ENCODE data around the gene FHAD1.

Gene FHAD1

DNA sequence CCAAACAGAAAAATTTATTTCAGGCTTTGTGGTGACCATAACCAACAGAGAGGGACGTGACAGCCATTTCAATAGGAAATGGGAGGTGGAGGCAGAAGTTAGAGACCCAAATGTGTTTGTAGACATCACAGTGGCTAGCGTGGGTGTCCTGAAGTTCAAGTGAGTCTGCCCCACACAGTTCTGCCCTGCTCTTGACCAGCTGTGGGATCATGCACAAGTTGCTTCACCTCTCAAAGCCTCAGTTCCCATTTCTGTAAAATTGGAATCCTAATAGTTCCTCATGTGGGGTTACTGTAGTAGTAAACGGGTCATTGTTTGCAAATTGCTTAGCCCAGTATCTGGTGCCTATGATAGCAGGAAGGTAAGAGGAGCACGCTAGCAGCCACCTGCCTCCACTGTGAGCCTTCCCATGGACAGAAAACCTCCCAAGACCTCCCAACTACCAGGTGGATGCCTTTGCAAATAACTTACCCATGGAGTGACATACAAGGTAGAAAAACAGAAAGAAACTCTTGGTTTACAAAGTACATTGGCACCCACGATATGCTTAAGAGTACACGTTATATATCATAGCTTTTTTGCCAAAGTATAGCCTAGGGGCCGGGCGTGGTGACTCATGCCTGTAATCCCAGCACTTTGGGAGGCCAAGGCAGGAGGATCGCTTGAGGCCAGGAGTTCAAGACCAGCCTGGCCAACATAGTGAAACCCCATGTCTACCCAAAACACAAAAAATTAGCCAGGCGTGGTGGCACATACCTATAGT is 29.1 kb downstream of the FHAD1 start:
- TF ChIP-seq, protein P1, sequence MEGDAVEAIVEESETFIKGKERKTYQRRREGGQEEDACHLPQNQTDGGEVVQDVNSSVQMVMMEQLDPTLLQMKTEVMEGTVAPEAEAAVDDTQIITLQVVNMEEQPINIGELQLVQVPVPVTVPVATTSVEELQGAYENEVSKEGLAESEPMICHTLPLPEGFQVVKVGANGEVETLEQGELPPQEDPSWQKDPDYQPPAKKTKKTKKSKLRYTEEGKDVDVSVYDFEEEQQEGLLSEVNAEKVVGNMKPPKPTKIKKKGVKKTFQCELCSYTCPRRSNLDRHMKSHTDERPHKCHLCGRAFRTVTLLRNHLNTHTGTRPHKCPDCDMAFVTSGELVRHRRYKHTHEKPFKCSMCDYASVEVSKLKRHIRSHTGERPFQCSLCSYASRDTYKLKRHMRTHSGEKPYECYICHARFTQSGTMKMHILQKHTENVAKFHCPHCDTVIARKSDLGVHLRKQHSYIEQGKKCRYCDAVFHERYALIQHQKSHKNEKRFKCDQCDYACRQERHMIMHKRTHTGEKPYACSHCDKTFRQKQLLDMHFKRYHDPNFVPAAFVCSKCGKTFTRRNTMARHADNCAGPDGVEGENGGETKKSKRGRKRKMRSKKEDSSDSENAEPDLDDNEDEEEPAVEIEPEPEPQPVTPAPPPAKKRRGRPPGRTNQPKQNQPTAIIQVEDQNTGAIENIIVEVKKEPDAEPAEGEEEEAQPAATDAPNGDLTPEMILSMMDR (IDR thresholded peaks at IDR 0.05; ENCODE audit: insufficient read depth, low read depth, low read length, missing control alignments), result no peak
- H3K4me3 ChIP-seq (ENCODE audit: low read length), result no peak overlapping the region
- DNase-seq (ENCODE audit: low read depth), result no peak

DNA sequence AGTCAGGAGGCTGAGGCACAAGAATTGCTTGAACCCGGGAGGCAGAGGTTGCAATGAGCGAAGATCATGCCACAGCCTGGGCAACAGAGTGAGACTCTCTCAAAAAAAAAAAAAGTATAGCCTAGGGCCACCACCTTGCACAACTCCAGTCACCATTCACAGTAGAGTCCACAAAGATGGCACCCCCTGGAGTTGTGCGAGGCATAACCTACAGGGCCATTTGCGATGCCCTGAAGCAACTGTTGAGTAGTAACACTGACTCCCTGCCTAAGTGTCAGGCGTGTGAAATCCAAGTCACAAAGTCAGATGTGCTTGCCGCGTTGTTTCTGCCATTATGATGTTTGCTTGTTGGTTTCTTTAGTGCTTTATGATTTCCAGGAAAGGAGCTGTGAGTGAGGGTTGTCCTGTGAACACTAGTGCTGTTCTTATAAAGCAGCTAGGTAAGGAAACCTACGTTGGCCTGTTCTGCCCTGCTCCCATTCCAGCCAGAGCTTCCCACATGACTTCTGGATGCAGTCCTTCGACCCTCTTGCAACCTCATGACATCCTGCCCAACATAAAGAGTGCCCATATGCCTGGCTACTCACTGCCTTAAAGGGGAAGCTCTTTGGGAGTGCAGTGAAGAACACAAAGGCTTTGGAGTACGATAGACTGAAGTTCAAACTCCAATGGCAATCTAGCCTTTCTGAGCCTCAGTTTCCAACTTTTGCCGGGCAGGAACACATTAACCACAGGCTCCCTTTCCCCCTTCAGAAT is 29.8 kb downstream of the FHAD1 start:
- DNase-seq (ENCODE audit: low read depth), result no peak
- no peak overlapping the region for H3K4me3 ChIP-seq (ENCODE audit: low read length)
- TF ChIP-seq, protein P1 (IDR thresholded peaks at IDR 0.05; ENCODE audit: insufficient read depth, low read depth, low read length, missing control alignments), result no peak

DNA sequence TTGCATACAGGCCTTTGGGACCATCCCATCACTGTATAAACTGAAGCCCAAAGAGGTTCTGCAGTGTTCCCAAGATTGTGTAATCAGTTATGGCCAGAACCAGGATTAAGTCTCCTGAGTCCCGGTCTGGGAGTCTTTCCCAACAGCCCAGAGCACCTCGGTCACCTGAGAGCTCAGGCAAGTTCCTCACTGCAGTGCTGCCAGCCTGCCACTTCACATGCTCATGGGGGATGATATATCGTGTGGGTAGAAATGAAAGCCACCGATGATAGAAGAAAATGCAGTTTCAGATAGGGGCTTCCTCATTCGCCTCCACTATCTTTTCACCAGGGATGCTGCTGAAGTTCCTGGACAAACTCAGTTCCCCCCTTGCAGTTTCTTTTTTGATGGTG is 30.4 kb downstream of the FHAD1 start:
- TF ChIP-seq, protein P1 (IDR thresholded peaks at IDR 0.05; ENCODE audit: insufficient read depth, low read depth, low read length, missing control alignments), result no peak
- DNase-seq (ENCODE audit: low read depth), result no peak
- no peak overlapping the region for H3K4me3 ChIP-seq (ENCODE audit: low read length)

DNA sequence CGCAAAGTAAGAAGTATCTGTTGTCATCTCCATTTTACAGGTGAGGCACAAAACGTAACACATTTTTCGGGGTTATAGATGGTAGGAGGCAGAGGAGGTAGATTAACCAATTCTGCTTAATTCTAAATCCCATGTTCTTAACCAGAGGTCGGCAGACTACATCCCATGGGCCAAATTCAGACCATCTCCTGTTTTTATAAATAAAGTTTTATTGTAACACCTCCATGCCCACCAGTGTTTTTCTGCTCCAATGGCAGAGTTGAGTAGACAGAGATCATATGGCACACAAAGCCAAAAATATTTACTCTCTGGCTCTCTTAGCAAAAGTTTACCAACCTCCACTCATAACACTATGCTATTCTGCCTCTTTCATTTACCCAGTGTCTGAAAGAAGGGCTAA is 30.9 kb downstream of the FHAD1 start:
- DNase-seq (ENCODE audit: low read depth), result no peak
- no peak overlapping the region for H3K4me3 ChIP-seq (ENCODE audit: low read length)
- TF ChIP-seq, protein P1 (IDR thresholded peaks at IDR 0.05; ENCODE audit: insufficient read depth, low read depth, low read length, missing control alignments), result no peak

DNA sequence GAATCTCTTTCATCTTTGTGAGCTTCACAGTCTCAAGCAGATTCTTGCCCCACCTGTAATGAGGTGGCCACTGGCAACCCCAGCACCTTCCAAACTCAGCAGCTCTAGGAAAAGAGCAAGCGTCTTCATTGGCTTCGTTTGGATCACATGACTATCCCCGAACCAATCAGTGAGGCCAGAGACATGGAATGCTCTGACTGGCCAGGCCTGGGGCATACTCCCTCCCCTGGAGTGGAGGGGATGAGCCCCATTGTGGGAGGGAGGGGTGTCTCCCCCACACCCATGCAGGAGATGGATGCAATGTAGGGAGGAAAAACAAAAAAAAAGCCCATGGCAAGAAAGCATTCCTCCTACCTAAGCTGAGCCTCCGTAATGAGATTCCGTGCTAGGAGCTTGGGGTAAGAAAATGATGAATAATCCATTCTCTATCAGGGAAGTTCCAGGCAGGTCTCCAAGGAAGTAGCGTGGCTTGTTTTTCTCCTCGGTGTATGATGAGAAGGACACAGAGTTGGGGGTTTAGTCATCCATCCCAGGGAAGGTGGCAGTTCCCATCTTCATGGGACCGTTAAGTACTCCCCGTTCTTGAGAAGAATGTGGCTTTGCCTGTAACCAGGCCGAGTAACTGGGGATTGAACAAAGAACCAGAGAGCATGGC is 32.7 kb downstream of the FHAD1 start:
- H3K4me3 ChIP-seq (ENCODE audit: low read length), result no peak overlapping the region
- peak; percentile 45 for DNase-seq (ENCODE audit: low read depth)
- TF ChIP-seq, protein P1 (IDR thresholded peaks at IDR 0.05; ENCODE audit: insufficient read depth, low read depth, low read length, missing control alignments), result no peak

DNA sequence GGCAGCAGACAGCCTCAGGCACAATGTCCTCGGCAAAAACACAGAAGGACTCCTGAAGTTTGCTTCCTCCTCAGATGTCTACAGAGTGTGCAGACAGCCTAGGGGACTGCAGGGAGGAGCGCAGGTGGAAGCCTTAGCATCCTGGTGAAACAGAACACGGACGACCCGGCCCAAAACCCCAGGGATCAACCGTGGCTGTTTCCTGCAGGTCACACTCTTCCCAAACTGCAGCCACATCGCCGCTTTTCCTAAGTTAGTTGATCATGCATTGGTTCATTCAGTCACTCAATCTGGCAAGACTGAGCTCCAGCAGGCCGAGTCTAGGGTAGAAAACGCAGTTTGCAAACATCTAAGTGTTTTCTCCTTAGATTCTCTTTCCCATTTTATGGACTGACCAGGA is 33.4 kb downstream of the FHAD1 start:
- TF ChIP-seq, protein P1 (IDR thresholded peaks at IDR 0.05; ENCODE audit: insufficient read depth, low read depth, low read length, missing control alignments), result no peak
- no peak for DNase-seq (ENCODE audit: low read depth)

More for the DNA sequence above, 33.4 kb downstream of the FHAD1 start:
- H3K4me3 ChIP-seq (ENCODE audit: low read length), result no peak overlapping the region
